Measurements from ENCODE around the gene GRIK1. TPM values are rescaled to one million over a fixed set of nuclear protein-coding genes. Genes with fewer than 3 reads are reported as not detected.

The GRIK1 gene
- total RNA-seq, 4 donors from 2014 or later = 0.13 to 0.97 (median 0.38) TPM

- Histone ChIP-seq H3K36me3 (no peaks in the 10 kb centered on the region), H3K9me3 (no peaks in the 10 kb centered on the region), H3K4me3 (no peak overlapping the region), H3K27ac (no peak overlapping the region), H3K27me3 (no peaks in the 10 kb centered on the region), H3K4me1 (no peaks in the 10 kb centered on the region)
- no peak for DNase-seq (ENCODE audit: low spot score in 2 of 2)
- TF ChIP-seq EP300 (IDR thresholded peaks at IDR 0.05) = no peak
- TF ChIP-seq POLR2A (IDR thresholded peaks at IDR 0.05) = no peak
- TF ChIP-seq CTCF (IDR thresholded peaks at IDR 0.05) = no peak
- TF ChIP-seq POLR2AphosphoS5 (IDR thresholded peaks at IDR 0.05) = no peak
These were observed 12.1 kb upstream of the GRIK1 start for GRCh38 chr21:29951911-29952310.

- no peak overlapping the region for H3K4me3 ChIP-seq
- H3K4me1 ChIP-seq = no peaks in the 10 kb centered on the region
- TF ChIP-seq POLR2A (IDR thresholded peaks at IDR 0.05) = no peak
- no peak for TF ChIP-seq CTCF (IDR thresholded peaks at IDR 0.05)
- no peak for TF ChIP-seq EP300 (IDR thresholded peaks at IDR 0.05)
- no peak for TF ChIP-seq POLR2AphosphoS5 (IDR thresholded peaks at IDR 0.05)
- DNase-seq (ENCODE audit: low spot score in 2 of 2) = no peak
- H3K27me3 ChIP-seq = no peaks in the 10 kb centered on the region
- no peak overlapping the region for H3K27ac ChIP-seq
- H3K9me3 ChIP-seq = no peaks in the 10 kb centered on the region
- 71% methylated on average over 1 of the region's 1 CpG for WGBS
- H3K36me3 ChIP-seq = no peaks in the 10 kb centered on the region
These were observed 10.2 kb upstream of the GRIK1 start for GRCh38 chr21:29949991-29950390.

- H3K4me1 ChIP-seq = no peaks in the 10 kb centered on the region
- whole genome bisulfite sequencing = 81% methylated on average over 9 of the region's 9 CpGs
These were observed 7.3 kb upstream of the GRIK1 start for GRCh38 chr21:29947119-29947518.

GRCh38 chr21:29943885-29944284 lies 4.1 kb upstream of the GRIK1 start:
- no peak for TF ChIP-seq EP300 (IDR thresholded peaks at IDR 0.05)
- no peak for TF ChIP-seq POLR2AphosphoS5 (IDR thresholded peaks at IDR 0.05)
- TF ChIP-seq POLR2A (IDR thresholded peaks at IDR 0.05) = no peak
- Histone ChIP-seq H3K4me3 (no peak overlapping the region), H3K4me1 (peaks cover 9% of the 10 kb centered on the region), H3K27ac (no peak overlapping the region), H3K9me3 (no peaks in the 10 kb centered on the region), H3K27me3 (peaks cover 27% of the 10 kb centered on the region), H3K36me3 (no peaks in the 10 kb centered on the region)
- 76% methylated on average over 4 of the region's 4 CpGs for WGBS
- DNase-seq (ENCODE audit: low spot score in 2 of 2) = no peak

More at GRCh38 chr21:29947119-29947518, 7.3 kb upstream of the GRIK1 start:
- H3K36me3 ChIP-seq = no peaks in the 10 kb centered on the region
- H3K9me3 ChIP-seq = no peaks in the 10 kb centered on the region
- H3K27ac ChIP-seq = no peak overlapping the region
- DNase-seq (ENCODE audit: low spot score in 2 of 2) = no peak
- H3K4me3 ChIP-seq = no peak overlapping the region
- H3K27me3 ChIP-seq = peaks cover 4% of the 10 kb centered on the region
- TF ChIP-seq CTCF (IDR thresholded peaks at IDR 0.05) = no peak
- no peak for TF ChIP-seq EP300 (IDR thresholded peaks at IDR 0.05)

- no peak for TF ChIP-seq POLR2A (IDR thresholded peaks at IDR 0.05)
- no peak for TF ChIP-seq EP300 (IDR thresholded peaks at IDR 0.05)
- TF ChIP-seq POLR2AphosphoS5 (IDR thresholded peaks at IDR 0.05) = no peak
- TF ChIP-seq CTCF (IDR thresholded peaks at IDR 0.05) = no peak
- Histone ChIP-seq H3K4me3 (no peak overlapping the region), H3K9me3 (no peaks in the 10 kb centered on the region), H3K27ac (no peak overlapping the region), H3K36me3 (no peaks in the 10 kb centered on the region), H3K27me3 (peaks cover 43% of the 10 kb centered on the region), H3K4me1 (peaks cover 10% of the 10 kb centered on the region)
- 92% methylated on average over 1 of the region's 1 CpG for WGBS
- DNase-seq (ENCODE audit: low spot score in 2 of 2) = no peak
These were observed 2.2 kb upstream of the GRIK1 start for GRCh38 chr21:29942034-29942433.

GRCh38 chr21:29940991-29941390 lies 1.2 kb upstream of the GRIK1 start:
- DNase-seq (ENCODE audit: low spot score in 2 of 2) = no peak
- TF ChIP-seq EP300 (IDR thresholded peaks at IDR 0.05) = no peak
- TF ChIP-seq CTCF (IDR thresholded peaks at IDR 0.05) = no peak
- TF ChIP-seq POLR2A (IDR thresholded peaks at IDR 0.05) = no peak
- TF ChIP-seq POLR2AphosphoS5 (IDR thresholded peaks at IDR 0.05) = no peak
- Histone ChIP-seq H3K9me3 (no peaks in the 10 kb centered on the region), H3K27me3 (peaks cover 48% of the 10 kb centered on the region), H3K27ac (no peak overlapping the region), H3K4me3 (no peak overlapping the region), H3K4me1 (peaks cover 10% of the 10 kb centered on the region), H3K36me3 (no peaks in the 10 kb centered on the region)
- WGBS = 75% methylated on average over 2 of the region's 2 CpGs

Measured in suprapubic skin (tissue), 4 donors.